A549 treated with DMSO at 1 μM for 4 hours (cell line): ENCODE data around the gene TMEM272. TPM values are rescaled to one million over a fixed set of nuclear protein-coding genes. Genes with fewer than 3 reads are reported as not detected.

Experiments
- total RNA-seq: library from RNA; stranded (reverse); fragments of 200-300 nt; extraction: Qiagen RNA extraction; gene quantifications from 5 replicates; pipeline ENCODE4 v1.2.3, GENCODE V29; 2022; ENCODE audit warnings: low read depth

The TMEM272 gene
- total RNA-seq, result not detected in 5 replicates

GRCh38 chr13:51844862-51845573 lies at the start of gene TMEM272:
TMEM272 (minus strand) TSS chr13:51845177; CDS start chr13:51838530, 6,647 bp downstream.

DNA sequence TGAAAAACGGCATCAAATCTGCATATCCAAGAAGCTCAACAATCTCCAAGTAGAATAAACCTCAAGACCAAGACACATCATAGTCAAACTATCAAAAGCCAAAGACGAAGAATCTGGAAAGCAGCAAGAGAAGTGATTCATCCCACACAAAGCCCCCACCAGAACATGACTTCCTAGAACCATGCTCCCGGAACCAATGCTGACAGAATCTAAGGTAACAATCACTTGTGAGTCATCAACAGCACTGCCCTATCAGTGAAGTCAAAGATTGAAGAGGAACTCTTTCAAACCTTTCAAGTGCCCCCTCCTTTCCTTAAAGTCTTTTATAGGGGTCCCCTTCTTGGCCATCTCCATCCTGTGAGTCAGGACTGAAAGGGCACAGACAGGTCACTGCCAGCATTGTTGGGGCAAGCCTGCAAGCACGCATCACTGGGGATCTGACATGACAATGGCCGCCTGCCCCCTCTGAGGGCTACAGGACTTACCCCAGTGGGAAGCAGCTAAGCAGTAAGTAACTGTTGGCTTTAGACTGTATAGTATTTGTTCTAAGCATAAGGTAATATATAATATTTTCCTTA lies 16.8 kb upstream of the TMEM272 start, which contains the start of gene CCDC70:
Gene CCDC70, plus strand, starts transcription at position 247 of the 578 bp plus-strand sequence. CDS start 3,443 bp downstream, outside the sequence.

GRCh38 chr13:51803422-51804294 lies 41.3 kb downstream of the TMEM272 start, which contains the start of gene DHRS12:
DHRS12 (minus strand) TSS chr13:51804163; CDS start chr13:51799659, 4,504 bp downstream.

Other genes with a start within 250 kb of the TMEM272 start
- gene DHRS12, start 41.0 kb downstream of the TMEM272 start, total RNA-seq, result 3.5 to 4.8 TPM (median 3.8 TPM) in 5 replicates
- gene CCDC70, start 16.8 kb upstream of the TMEM272 start, total RNA-seq, result 0.07 to 0.14 TPM in 2 of 5 replicates, not detected in the others
- 2.0 to 2.8 TPM (median 2.4 TPM) in 5 replicates for gene ATP7B, start 166.3 kb upstream of the TMEM272 start, total RNA-seq
- 7.8 to 9.7 TPM (median 9.4 TPM) in 5 replicates for gene ALG11, start 167.2 kb upstream of the TMEM272 start, total RNA-seq
- gene UTP14C, start 179.5 kb upstream of the TMEM272 start, total RNA-seq, result 6.7 to 8.7 TPM (median 7.7 TPM) in 5 replicates